B cell (primary cell): ENCODE data around the gene MICOS13. TPM values are rescaled to one million over a fixed set of nuclear protein-coding genes. Genes with fewer than 3 reads are reported as not detected.

Source experiments
- ATAC-seq: fragments of 200-7000 bp; cut with Tn5 transposase; one replicate; pipeline ENCODE4 v1.10.0; 2021; ENCODE audit warnings: low read depth, mild to moderate bottlenecking, moderate number of reproducible peaks, moderate library complexity
- CTCF ChIA-PET: fragments of 350-600 bp; sonication (Branson Sonifier 250); formaldehyde crosslinking; loops from one replicate; lab custom pipeline; 2021; ENCODE audit warnings: antibody characterized with exemption, inconsistent platforms; lab: Charles Lee
- POLR2A ChIA-PET: fragments of 350-600 bp; sonication (Branson Sonifier 250); formaldehyde crosslinking; loops from one replicate; lab custom pipeline; 2021; ENCODE audit warnings: antibody characterized with exemption; lab: Charles Lee
- DNase-seq: peaks from one replicate; pipeline ENCODE4 v3.0.0; 2013
- H2AFZ ChIP-seq: 2 replicates; pipeline ENCODE4 v1.6.1; 2012; ENCODE audit warnings: mild to moderate bottlenecking, low read depth, low read length; ENCODE audit not compliant: insufficient read depth, poor library complexity, severe bottlenecking
- H3K27ac ChIP-seq, 2 donors: 1 replicate in 1 of 2; 2 replicates in 1 of 2; pipeline ENCODE4 v1.5.1; 2012 to 2013; ENCODE audit warnings: low read length in 2 of 2, mild to moderate bottlenecking in 2 of 2, moderate library complexity in 1 of 2
- H3K27me3 ChIP-seq, 4 experiments: fragments of 200-600 bp in 1 of 4; sonication (generic) in 1 of 4; replicated peaks in 1 of 4; 1 replicate in 2 of 4; 2 replicates in 2 of 4; pipeline versions ENCODE4 v1.6.1 to v1.7.0; 2013 to 2016; ENCODE audit warnings: low read length in 3 of 4, mild to moderate bottlenecking in 2 of 4, mixed read lengths in 1 of 4, moderate library complexity in 1 of 4; ENCODE audit not compliant: insufficient read depth in 4 of 4, control insufficient read depth in 3 of 4; ENCODE audit errors: control extremely low read depth in 1 of 4
- H3K36me3 ChIP-seq, 2 experiments: replicated peaks in 1 of 2; 1 replicate in 1 of 2; 2 replicates in 1 of 2; pipeline versions ENCODE4 v1.6.1 to v1.7.1; 2013; ENCODE audit warnings: low read length in 1 of 2; ENCODE audit not compliant: insufficient read depth in 2 of 2, control insufficient read depth in 1 of 2; ENCODE audit errors: control extremely low read depth in 1 of 2, extremely low read depth in 1 of 2
- H3K4me1 ChIP-seq, 2 donors: fragments of 200-600 bp in 1 of 2; sonication (generic) in 1 of 2; 1 replicate in 1 of 2; 2 replicates in 1 of 2; pipeline versions ENCODE4 v1.5.1 to v1.6.1; 2013 to 2017; ENCODE audit warnings: low read length in 2 of 2; ENCODE audit not compliant: control insufficient read depth in 2 of 2, insufficient read depth in 2 of 2
- H3K4me2 ChIP-seq: replicated peaks from 2 replicates; pipeline ENCODE3; 2012; ENCODE audit warnings: mild to moderate bottlenecking, low read depth, low read length; ENCODE audit not compliant: poor library complexity, severe bottlenecking
- H3K4me3 ChIP-seq, 5 experiments: fragments of 200-600 bp in 1 of 5; sonication (generic) in 1 of 5; 1 replicate in 3 of 5; 2 replicates in 2 of 5; pipeline versions ENCODE4 v1.5.1 to v1.7.0; 2011 to 2016; ENCODE audit warnings: low read length in 4 of 5, mild to moderate bottlenecking in 4 of 5, low read depth in 2 of 5, control low read depth in 1 of 5, moderate library complexity in 1 of 5; ENCODE audit not compliant: insufficient read depth in 1 of 5; ENCODE audit errors: control extremely low read depth in 1 of 5, extremely low read depth in 1 of 5
- H3K79me2 ChIP-seq: fragments of 200-600 bp; sonication (generic); one replicate; pipeline ENCODE4 v1.6.0; 2016; ENCODE audit warnings: low read length; ENCODE audit not compliant: control insufficient read depth, insufficient read depth
- H3K9ac ChIP-seq: fragments of 200-600 bp; sonication (generic); 2 replicates; pipeline ENCODE4 v1.6.1; 2017; ENCODE audit warnings: mild to moderate bottlenecking, low read length, moderate library complexity
- H3K9me3 ChIP-seq, 3 donors: one replicate each; pipeline versions ENCODE4 v1.6.1 to v1.7.1; 2013; ENCODE audit warnings: low read length in 2 of 3; ENCODE audit not compliant: control insufficient read depth in 2 of 3, insufficient read depth in 1 of 3; ENCODE audit errors: control extremely low read depth in 1 of 3
- H4K20me1 ChIP-seq: 2 replicates; pipeline ENCODE4 v1.6.0; 2012; ENCODE audit warnings: mild to moderate bottlenecking, low read length; ENCODE audit not compliant: insufficient read depth, control insufficient read depth, poor library complexity, severe bottlenecking
- H3K27ac Mint-ChIP-seq: one replicate; pipeline ENCODE4 v1.8.0; 2021; ENCODE audit warnings: mixed read lengths
- H3K27me3 Mint-ChIP-seq: one replicate; pipeline ENCODE4 v1.8.0; 2021; ENCODE audit warnings: mixed read lengths
- H3K4me1 Mint-ChIP-seq: one replicate; pipeline ENCODE4 v1.8.0; 2021; ENCODE audit warnings: mixed read lengths
- H3K4me3 Mint-ChIP-seq: one replicate; pipeline ENCODE4 v1.8.0; 2021; ENCODE audit warnings: mixed read lengths
- H3K9me3 Mint-ChIP-seq: one replicate; pipeline ENCODE4 v1.8.0; 2022; ENCODE audit warnings: mixed read lengths; ENCODE audit not compliant: insufficient read depth
- CTCF ChIP-seq: fragments of 200-600 bp; IDR thresholded peaks from one replicate; pipeline ENCODE4 v1.8.0; 2022; ENCODE audit warnings: antibody characterized with exemption, mild to moderate bottlenecking
- EZH2 ChIP-seq: IDR thresholded peaks from 2 replicates; pipeline ENCODE4 v1.6.1; 2012; ENCODE audit warnings: borderline replicate concordance, low read depth, mild to moderate bottlenecking, moderate library complexity, low read length; ENCODE audit not compliant: insufficient read depth, poor library complexity, severe bottlenecking
- WGBS: methylation state at CpG from one replicate; pipeline ENCODE4 v1.1.5; 2013; ENCODE audit warnings: missing lambda C conversion rate; ENCODE audit not compliant: insufficient coverage; 5-methylcytosine and 5-hydroxymethylcytosine counted together
- intact Hi-C: fragments of 100-400 bp; cut with micrococcal nuclease; formaldehyde crosslinking; loops from one replicate; pipeline ENCODE4 v1.10.0; 2022
- polyA plus RNA-seq: library from polyadenylated mRNA; depleted of rRNA; stranded (reverse); fragments of >200 nt; gene quantifications from 2 replicates; pipeline ENCODE4 v1.2.3, GENCODE V29; 2012
- total RNA-seq, 2 donors: library from RNA; stranded (reverse); fragments of 120-200 nt in 1 of 2; gene quantifications; 1 replicate in 1 of 2; 2 replicates in 1 of 2; pipeline versions ENCODE4 v1.2.3 to v1.2.4, GENCODE V29; 2013 to 2022

MICOS13 gene
- total and polyA plus RNA-seq, 2 donors (not counting 1 experiment from before 2014, with no cell fraction given): 30.8 to 41.9 TPM

DNA sequence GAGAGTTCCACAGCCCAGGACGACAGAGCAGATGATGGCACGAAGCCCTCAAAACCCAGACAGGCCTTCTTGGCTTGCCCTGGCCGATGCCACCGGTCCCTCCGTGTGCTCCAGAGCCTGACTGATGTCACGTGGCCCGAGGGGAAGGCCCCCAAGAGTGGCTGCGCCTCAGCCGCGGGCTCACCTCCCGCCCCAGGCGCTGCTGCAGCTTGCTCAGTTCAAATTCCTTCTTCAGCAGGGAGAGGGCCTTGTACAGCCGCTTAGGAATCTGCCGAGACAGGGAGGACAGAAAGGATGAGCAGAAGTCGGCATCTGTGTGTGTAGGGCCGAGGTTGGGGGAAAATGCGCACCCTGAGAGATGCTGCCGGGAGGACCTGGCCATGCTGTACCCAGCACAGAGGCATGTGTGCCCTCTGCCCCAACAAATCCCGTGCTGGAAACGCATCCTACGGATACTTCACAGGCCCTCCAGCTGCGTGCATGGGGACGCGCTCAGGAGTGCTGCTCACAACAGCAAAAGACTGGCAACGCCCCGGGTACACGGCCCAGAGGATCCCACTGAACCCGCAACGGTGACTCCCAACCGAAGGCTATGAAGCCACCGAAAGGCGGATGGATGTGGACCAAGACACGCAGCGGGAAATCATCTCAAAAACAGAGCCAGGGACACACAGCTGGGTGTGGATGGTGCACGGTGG lies 26.7 kb upstream of the MICOS13 start:
- H3K4me3 ChIP-seq: no peak overlapping the region
- Mint-ChIP-seq H3K4me3 (no peak overlapping the region), H3K27me3 (no peaks in the 10 kb centered on the region), H3K9me3 (no peaks in the 10 kb centered on the region), H3K4me1 (no peaks in the 10 kb centered on the region), H3K27ac (no peak overlapping the region)
- peaks cover 9% of the 10 kb centered on the region for H4K20me1 ChIP-seq
- no peaks in the 10 kb centered on the region for H3K4me1 ChIP-seq
- H3K27me3 ChIP-seq: no peaks in the 10 kb centered on the region
- no peak overlapping the region for H2AFZ ChIP-seq
- ATAC-seq: no peak
- no peak for TF ChIP-seq CTCF
- H3K9me3 ChIP-seq: no peaks in the 10 kb centered on the region
- no peak for DNase-seq
- intact Hi-C loops: no loop called here
- no peak overlapping the region for H3K27ac ChIP-seq
- peaks cover 0 to 59% of the 10 kb centered on the region in 2 experiments for H3K36me3 ChIP-seq
- CTCF ChIA-PET: no interaction called here
- POLR2A ChIA-PET: no interaction called here
- peaks cover 6% of the 10 kb centered on the region for H3K79me2 ChIP-seq
- no peak overlapping the region for H3K9ac ChIP-seq
- 97% methylated on average over 35 of the region's 35 CpGs for WGBS
- no peak overlapping the region for H3K4me2 ChIP-seq

GRCh38 chr19:5705552-5705951 lies 25.2 kb upstream of the MICOS13 start:
- Histone ChIP-seq H3K36me3 (peaks cover 0 to 52% of the 10 kb centered on the region in 2 experiments), H3K79me2 (peaks cover 11% of the 10 kb centered on the region), H3K9ac (no peak overlapping the region), H2AFZ (no peak overlapping the region), H3K4me2 (no peak overlapping the region), H3K27me3 (no peaks in the 10 kb centered on the region), H3K4me3 (no peak overlapping the region), H3K4me1 (no peaks in the 10 kb centered on the region), H3K9me3 (peaks cover 0 to 2% (median 0%) of the 10 kb centered on the region in 3 donors), H3K27ac (no peak overlapping the region), H4K20me1 (peaks cover 8% of the 10 kb centered on the region)
- intact Hi-C loops: no loop called here
- H3K9me3 Mint-ChIP-seq: no peaks in the 10 kb centered on the region
- H3K4me3 Mint-ChIP-seq: no peak overlapping the region
- POLR2A ChIA-PET: no interaction called here
- no peaks in the 10 kb centered on the region for H3K27me3 Mint-ChIP-seq
- WGBS: 92% methylated on average over 16 of the region's 16 CpGs
- no peaks in the 10 kb centered on the region for H3K4me1 Mint-ChIP-seq
- TF ChIP-seq EZH2 (no peak), CTCF (no peak)
- H3K27ac Mint-ChIP-seq: no peak overlapping the region
- CTCF ChIA-PET: no interaction called here
- ATAC-seq (no peak), DNase-seq (no peak)
